ENCODE data around the gene ZBTB7A.

The ZBTB7A gene

DNA sequence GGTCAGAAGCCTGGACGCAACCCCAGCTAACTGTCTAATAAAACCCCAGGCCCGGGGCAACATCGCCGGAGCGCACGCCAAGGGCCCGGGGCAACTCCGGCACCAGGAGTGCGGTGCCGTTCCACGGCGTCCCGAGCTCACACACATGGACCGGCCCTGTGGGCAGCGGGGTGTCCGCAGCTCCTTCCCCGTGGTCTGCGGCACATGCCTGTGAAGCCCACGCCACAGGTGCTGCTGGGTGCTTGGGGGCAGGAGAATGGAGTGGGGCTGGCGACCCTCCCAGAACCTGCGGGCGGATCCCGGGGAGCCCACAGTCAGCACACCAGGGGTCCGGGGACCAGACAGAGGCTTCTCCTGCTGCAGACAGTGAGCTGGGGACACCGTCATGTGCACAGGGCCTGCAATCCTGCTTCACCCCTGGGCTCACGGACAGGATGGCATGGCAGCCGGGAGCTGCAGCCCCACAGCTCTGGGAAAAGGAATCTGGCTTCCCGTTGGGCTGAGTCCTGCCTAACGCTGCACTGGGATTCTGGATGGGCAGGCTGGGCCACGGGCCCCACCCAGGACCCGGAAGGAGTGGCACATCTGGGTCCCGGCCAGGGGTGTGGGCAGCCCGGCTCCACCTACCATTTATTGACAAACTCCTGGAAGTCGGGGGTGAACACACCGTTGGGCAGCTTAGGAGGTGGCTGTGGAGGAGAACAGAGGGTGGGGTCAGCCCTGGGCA, 28.2 kb upstream of the ZBTB7A start:
- in situ Hi-C loops (cut with MboI; ENCODE audit: low sequenced_read_pairs) = no loop called here

DNA sequence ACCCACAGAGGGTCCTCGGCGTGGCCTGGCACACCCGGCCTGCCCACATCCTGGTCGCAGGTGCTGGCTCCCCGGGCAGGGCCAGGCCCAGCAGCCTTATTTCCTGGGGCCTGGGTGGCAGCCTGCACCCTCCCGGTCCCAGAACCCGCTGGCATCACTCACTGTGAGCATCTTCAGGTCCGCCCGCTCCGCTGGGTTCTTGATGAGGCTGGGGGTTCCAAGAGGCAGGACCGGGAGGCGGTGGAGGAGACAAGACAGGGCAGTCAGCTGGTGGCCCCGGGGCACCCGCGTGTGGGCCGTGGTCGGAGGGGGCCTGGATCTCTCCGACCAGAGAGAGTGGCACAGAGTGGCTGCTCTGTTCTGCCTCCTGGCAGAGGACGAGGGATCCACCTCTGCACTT, 27.6 kb upstream of the ZBTB7A start:
- in situ Hi-C loops (cut with MboI; ENCODE audit: low sequenced_read_pairs) = no loop called here

DNA sequence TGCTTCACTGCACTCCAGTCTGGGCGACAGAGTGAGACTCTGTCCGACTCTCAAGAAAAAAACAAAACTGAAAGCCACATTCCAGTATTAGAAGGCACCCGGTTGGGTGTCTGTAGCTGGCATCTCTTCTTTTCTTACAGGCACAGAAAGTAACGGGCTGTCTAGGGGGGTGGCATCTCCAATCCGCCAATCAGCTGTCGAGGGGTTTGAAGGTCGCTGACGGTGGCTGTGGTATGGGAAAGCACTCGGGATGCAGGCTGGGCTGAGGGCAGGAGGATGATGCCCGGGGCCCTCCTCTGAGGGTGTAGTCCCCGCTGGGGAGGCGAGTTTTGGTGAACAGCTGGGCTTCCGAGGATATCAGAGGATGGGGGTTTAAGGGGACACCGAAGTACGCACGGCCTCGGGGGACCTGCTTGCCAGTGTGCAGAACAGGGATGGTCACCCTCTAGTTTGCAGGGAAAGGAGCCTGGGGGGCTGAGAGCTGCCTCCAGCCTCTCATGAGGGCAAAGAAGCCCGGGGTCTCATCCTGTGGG, 27.0 kb upstream of the ZBTB7A start:
- in situ Hi-C loops (cut with MboI; ENCODE audit: low sequenced_read_pairs) = no loop called here

DNA sequence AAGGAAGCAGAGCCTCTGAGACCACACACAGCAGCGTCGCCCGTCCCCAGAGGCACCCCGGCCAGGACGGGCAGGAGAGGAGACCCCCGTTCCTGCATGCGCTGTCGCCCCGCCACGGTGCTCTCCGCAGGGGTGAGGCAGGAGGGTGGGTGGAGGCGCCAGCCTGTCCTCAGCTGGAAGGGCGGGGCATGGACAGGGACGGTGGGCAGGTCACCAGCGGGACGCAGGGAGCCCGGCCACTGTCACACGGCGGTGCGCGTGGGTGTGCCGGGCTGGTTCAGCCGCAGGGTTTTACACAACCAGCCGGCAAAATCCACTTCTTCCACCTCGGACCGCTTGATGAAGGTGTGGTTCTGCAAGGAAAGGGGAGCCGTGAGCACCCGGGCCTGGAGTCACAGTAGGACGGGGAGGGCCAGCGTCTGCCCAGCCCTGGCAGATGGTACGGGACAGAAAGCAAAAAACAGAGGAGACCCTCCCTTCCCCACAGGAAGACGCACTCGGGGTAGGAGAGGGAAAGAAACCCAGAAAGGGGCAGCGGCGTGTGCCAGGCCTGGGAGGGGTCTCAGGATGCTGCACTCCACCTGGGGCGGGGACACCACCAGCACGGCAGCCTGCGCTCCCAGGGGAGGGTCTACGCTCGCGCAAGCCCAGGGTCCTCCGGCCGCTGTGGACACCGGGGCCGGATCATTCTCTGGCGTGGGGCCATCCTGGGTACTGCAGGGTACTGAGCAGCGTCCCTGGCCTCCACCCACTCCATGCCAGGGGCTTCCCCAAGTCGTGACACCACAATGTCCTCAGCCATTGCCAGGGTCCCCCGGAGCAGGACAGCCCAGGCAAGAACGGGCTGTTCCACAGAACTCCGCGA, 23.9 kb upstream of the ZBTB7A start:
- in situ Hi-C loops (cut with MboI; ENCODE audit: low sequenced_read_pairs) = no loop called here

DNA sequence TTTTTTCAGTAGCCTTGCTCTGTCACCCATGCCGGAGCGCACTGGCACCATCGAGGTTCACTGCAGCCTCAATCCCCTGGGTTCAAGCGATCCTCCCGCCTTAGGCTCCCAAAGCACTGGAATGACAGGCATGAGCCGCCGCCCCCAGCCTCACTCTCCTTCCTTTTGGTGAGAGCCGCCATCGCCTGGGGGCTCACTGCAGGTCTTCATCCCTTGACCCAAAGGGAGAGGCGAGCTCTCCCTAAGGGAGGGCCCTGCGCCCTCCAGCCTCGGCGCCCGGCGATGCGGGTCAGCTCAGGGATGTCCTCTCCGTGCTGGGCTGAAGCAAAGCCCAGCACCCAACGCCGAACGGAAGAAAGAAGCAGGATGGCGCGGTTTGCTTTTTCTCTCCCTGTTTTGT, 23.2 kb upstream of the ZBTB7A start:
- in situ Hi-C loops (cut with MboI; ENCODE audit: low sequenced_read_pairs) = no loop called here

DNA sequence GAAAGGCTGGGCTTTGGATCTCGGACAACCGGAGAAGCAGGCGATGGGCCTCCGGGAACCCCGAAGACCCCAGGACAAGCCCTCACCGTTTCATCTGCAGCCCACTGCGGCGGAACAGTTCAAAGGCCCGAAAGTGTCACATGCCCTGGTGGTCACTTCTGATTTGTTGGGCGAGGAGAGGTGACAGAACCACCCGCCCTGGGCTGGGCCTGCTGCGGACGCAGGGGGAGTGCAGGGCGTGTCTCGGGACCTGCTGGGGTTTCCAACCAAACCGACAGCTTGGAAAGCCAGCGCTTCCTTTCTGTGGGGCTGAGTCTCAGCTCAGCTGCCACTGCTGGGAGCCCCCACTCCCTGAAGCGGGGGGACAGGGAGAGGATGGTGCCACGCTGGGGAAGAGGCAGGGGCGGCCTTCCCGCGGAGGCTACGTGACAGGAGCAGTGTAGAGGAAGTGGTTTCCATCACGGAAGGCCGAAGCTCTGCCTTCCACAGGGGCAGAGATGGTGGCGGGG, 22.8 kb upstream of the ZBTB7A start:
- in situ Hi-C loops (cut with MboI; ENCODE audit: low sequenced_read_pairs) = no loop called here

DNA sequence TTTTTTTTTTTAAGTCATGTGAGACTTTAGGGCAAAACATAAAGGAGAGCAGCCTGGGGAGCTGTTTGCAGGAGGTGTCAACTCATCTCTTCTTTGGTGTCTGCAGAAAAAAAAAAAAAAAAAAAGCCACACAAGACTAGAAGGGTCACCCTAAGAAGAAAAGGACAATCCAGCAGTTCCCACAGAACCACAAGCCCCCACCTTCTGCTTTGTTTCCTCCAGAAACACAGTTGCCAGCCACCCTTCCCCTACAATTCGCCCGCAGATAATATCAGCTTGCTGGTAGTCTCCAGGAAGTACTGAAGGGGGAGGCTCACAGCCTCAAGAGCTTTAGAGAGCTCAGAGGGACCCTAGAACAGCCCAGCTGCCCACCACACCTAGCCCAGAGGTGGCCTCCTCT, 22.3 kb upstream of the ZBTB7A start:
- in situ Hi-C loops (cut with MboI; ENCODE audit: low sequenced_read_pairs) = no loop called here

DNA sequence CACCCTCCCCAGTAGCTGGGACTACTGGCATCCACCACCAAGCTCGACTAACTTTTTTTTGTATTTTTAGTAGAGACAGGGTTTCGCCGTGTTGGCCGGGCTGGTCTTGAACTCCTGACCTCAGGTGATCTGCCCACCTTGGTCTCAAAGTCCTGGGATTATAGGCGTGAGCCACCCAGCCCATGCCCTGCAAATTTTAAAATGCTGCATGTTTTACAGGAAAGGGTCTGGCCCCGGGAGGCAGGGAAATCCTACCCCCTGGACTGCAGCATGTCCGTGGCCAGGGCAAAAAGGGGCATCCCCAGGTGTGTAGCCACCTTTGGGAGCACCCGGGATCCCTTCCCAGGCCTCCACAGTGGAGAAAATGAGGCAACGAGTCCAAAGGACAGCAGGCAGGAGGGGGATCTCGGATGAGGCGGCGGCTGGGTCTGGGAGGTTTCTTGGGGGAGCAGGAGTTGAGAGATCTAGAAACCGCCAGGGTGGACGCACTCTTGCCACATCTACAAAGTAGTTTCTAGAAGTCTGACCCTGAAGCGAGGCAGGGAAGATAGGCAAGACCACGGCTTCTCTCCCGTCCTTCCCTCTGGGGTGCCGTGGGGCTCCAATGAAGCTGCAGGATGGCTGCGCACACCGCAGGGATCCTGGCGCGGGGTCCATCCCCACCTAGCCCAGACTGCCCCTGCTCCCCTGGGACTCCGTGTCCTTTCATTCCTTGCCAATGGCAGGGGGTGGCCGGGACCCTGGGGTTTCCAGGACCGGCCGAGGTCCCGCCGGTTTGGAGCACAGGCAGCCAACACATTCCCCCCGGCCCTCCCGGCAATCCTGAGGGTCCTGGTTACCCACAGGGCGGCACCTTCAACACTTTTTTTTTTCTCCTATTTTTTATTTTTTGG, 21.3 kb upstream of the ZBTB7A start:
- in situ Hi-C loops (cut with MboI; ENCODE audit: low sequenced_read_pairs) = no loop called here

DNA sequence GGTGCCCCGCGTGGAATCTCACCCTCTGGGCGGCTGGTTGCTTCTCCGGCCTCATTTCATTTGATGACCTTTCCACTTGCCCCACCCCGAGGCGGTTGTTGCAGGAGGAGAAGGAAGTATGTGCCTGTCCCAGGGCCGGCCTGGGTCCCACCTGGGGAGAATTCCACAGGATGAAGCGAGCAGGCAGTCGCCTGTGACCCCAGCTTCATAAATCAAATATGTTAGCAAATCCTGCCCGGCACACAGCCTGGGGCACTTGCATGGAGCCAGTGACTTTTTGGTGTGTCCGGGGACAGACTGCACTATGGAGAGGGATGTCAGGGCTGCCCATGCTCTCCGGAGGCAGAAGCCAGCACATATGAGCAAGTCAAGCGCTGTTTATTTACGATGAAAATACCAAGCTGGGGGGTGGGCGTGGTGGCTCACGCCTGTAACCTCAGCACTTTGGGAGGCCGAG, 19.7 kb upstream of the ZBTB7A start:
- in situ Hi-C loops (cut with MboI; ENCODE audit: low sequenced_read_pairs) = no loop called here

DNA sequence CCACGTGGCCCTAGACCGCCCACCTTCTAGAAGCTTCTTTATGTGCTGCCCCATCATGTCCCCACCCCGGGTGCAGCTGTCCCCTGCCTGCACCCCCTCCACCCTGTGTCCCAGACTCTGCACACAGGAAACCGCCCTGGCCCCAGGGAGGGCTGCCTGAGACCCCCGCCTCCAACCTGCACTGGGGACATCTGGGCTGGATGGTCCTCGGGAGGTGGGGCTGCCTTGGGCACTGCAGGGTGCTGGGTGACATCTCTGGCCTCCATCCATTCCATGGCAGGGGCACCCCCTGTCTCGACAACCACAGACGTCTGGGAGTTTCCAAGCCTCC, 17.8 kb upstream of the ZBTB7A start:
- in situ Hi-C loops (cut with MboI; ENCODE audit: low sequenced_read_pairs) = no loop called here

DNA sequence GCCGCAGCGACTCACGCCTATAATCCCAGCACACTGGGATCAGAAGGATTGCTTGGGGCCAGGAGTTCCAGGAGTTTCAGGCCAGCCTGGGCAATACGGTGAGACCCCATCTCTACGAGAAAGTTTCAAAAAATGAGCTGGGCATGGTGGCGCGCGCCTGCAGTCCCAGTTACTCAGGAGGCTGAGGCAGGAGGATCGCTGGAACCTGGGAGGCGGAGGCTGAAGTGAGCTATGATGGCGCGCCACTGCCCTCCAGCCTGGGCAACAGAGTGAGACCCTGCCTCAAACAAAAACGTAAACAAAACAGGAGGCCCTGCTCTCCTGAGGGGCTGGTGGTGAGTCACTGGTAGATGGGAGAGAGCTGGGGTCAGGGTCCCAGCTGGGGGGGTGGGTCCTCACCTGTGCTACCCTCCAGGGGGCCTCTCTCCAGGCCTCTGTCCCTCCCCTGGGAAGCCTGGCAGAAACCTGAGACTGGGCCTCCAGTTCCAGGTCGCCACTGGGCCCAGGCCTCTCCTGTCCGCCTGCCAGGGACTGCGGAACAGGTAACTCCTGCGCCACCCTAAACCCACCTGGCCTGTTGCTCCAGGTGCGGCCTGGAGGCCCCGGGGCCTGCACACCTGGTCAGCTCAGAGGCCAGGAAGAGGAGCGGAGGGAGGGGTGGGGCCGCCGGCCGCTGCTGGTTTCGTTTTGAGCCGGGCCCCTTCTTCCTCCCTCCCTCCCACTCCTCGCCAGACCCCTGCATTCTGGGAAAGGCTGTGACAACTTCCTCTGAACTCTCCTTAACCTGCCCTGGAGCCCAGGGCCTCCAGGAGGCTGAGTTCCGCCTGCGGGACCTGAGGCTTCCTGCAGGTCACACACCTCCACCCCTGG, 17.2 kb upstream of the ZBTB7A start:
- in situ Hi-C loops (cut with MboI; ENCODE audit: low sequenced_read_pairs) = no loop called here

DNA sequence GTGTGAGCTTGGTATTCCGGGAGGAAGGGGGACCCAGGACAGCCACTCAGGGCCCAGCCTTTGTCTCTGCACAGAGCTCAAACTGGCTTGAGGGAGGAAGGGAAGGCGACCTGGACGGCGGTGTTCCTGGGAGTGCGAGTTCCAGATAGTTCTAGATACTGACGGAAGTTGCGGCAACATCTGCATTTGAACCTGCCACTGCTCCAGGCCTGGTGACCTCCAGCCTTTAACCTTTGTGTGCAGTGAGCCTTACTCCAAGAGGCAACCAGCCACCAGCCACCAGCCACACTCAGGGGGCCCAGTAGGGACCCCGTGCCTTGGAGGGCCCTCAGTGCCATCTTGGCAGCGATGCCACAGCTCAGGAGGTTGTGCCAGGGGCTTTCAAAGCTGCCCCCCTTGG, 15.5 kb upstream of the ZBTB7A start:
- in situ Hi-C loops (cut with MboI; ENCODE audit: low sequenced_read_pairs) = no loop called here

DNA sequence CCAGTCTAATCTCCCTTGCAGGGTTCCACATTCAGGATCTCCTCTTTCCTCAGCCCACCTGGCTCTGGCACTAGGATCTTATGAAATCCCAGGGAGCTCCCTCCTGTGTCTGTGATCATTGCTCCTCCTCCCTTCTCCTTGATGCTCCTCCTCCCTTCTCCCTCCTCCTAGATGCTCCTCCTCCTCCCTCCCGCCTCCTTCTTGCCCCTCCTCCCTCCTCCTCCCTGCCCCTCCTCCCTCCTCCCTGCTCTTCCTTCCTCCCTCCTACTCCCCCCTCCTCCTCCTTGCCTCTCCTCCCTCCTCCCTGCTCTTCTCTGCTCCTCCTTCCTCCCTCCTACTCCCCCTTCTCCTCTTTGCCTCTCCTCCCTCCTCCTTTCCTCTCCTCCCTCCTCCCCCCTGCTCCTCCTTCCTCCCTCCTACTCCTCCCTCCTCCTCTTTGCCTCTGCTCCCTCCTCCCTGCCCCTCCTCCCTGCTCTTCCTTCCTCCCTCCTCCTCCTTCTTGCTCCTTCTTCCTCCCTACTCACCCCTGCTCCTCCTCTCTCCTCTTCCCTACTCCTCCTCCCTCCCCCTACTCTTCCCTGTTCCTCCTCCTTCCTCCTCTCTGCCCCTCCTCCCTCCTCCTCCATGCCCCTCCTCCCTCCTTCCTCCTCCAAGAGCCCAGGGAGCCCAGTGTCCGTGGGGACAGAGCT, 14.9 kb upstream of the ZBTB7A start:
- in situ Hi-C loops (cut with MboI; ENCODE audit: low sequenced_read_pairs) = no loop called here

DNA sequence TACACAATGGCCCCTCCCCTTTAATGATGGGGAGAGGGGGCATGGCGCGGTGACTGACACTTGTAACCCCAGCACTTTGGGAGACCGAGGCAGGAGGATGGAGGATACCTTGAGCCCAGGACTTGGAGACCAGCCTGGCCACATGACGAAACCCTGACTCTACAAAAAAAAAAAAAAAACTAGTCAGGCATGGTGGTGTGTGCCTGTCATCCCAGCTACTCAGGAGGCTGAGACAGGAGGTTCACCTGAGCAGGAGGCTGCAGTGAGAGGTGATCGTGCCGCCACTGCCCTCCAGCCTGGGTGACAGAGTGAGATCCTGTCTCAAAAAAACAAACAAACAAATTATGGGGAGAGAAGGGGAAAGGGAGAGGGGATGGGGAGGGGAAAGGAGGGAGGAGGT, 13.8 kb upstream of the ZBTB7A start:
- in situ Hi-C loops (cut with MboI; ENCODE audit: low sequenced_read_pairs) = no loop called here

DNA sequence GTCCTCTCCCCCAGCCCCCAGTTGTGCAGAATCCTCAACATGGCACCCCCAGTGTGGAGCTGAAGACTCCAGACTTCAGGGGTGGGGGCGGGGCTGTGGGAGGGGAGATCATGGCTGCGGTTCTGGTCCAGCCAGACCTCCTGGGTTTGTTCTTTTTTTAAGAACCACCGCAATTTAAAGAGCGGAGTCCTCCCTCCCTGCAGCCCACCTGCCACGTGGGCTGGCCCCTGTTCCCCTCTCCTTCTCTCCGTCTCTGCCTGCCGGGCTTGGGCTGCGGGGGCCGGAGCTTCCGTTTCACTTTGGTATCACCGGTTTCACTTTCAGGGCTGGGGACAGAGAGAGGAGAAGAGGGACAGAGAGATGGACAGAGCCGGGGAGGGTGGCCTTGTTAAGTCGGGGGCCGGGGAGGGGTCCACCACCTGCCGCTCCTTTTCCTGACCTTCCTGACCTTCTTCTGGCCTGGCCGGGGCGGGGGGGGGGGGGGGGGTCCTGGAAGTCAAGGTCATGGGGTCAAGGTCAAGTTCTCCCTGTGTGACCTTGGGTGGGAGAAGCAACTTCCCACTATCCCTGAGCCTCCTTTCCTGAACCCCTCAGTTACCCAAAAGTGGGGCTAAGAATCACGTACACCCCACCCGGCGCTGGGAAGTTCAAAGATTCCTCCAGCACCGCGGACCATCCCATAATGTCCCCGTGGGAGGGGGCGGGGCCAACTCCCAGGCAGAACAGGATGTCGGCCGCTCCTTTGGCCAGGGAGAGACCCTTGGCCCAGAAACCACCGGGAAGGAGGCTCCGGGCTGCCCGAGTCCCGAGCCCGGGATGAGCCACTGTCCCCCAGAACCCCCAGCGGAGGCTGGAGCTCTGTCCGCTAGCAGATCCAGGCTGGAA, 11.3 kb upstream of the ZBTB7A start:
- in situ Hi-C loops (cut with MboI; ENCODE audit: low sequenced_read_pairs) = no loop called here

DNA sequence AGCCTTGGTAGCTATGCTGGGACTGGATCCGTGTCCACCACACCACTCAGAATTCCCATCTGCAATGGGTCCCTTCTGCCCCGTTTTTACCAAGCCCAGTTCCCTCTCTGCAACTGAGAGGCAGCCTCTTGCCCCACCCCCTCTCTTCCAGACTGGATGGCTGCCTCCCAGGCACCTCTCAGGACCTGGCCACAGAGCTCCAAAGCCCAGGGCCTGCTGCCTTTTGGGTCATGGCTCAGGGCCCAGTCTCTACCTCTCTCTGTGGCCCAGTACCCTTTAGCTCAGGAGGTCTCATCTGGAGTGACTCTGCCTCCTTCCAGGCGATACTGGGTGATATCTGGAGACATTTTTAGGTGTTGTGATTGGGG, 10.3 kb upstream of the ZBTB7A start:
- in situ Hi-C loops (cut with MboI; ENCODE audit: low sequenced_read_pairs) = no loop called here

DNA sequence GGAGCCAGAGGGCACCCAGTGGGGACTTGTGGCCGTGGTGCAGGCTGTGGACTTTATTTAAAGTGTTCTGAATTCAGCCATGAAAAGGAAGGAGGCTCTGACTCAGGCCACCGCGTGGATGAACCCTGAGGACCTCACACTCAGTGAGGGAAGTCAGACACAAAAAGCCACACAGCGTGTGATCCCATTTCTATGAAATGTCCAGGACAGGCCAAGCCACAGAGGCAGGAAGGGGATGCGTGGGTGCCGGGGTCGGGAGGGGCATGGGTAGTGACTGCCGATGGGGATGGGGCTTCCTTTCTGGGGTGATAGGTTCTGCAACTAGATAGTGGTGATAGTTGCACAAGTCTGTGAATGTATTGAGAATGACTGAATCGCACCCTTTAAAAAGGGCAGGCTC, 8.7 kb upstream of the ZBTB7A start:
- in situ Hi-C loops (cut with MboI; ENCODE audit: low sequenced_read_pairs) = no loop called here

DNA sequence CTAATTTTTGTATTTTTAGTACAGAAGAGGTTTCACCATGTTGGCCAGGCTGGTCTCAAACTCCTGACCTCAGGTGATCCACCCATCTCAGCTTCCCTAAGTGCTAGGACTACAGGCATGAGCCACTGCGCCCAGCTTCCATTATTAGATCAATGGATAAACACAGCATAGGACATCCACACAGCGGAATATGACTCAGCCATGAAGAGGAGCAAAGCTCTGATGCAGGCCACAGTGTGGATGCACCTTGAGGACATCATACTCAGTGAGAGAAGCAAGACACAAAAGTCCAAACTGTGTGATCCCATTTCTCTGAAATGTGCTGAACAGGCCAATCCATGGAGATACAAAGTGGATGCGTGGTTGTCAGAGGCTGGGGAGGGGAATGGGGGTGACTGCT, 4.9 kb upstream of the ZBTB7A start:
- in situ Hi-C loops (cut with MboI; ENCODE audit: low sequenced_read_pairs) = no loop called here

Measured in HL-60/S4 (cell line).